H54 (cell line): Measurements from ENCODE around the gene BAHCC1.

Experiments
- DNase-seq: peaks from one replicate; pipeline ENCODE4 v3.0.0; 2011; ENCODE audit warnings: low spot score, mixed read lengths; ENCODE audit not compliant: insufficient read length
- FAIRE-seq: peaks from 3 replicates; lab custom pipeline; 2011; peaks lifted over from hg19 to GRCh38; lab: Jason Lieb, UNC
- POLR2A ChIP-seq: IDR thresholded peaks from 2 replicates; pipeline ENCODE4 v1.6.1; 2011; ENCODE audit warnings: low read depth, mild to moderate bottlenecking, low read length

BAHCC1 gene

GRCh38 chr17:81448442-81448841 is 53.2 kb downstream of the BAHCC1 start:
- no peak for DNase-seq
- TF ChIP-seq POLR2A, result no peak
- FAIRE-seq, result no peak

- no peak for FAIRE-seq
- DNase-seq, result no peak
- TF ChIP-seq POLR2A, result no peak
These were observed 53.7 kb downstream of the BAHCC1 start for GRCh38 chr17:81448950-81449349.

- DNase-seq, result no peak
- TF ChIP-seq POLR2A, result no peak
- FAIRE-seq, result no peak
These were observed 54.1 kb downstream of the BAHCC1 start for GRCh38 chr17:81449351-81449750.

- no peak for FAIRE-seq
- TF ChIP-seq POLR2A, result no peak
- DNase-seq, result no peak
These were observed 56.6 kb downstream of the BAHCC1 start for GRCh38 chr17:81451823-81452222.

GRCh38 chr17:81452551-81452950 is 57.3 kb downstream of the BAHCC1 start:
- DNase-seq, result no peak
- FAIRE-seq, result no peak
- no peak for TF ChIP-seq POLR2A

GRCh38 chr17:81453076-81453475 is 57.8 kb downstream of the BAHCC1 start:
- no peak for TF ChIP-seq POLR2A
- no peak for FAIRE-seq
- DNase-seq, result no peak

GRCh38 chr17:81453712-81454111 is 58.5 kb downstream of the BAHCC1 start:
- TF ChIP-seq POLR2A, result no peak
- no peak for FAIRE-seq
- no peak for DNase-seq

- DNase-seq (no peak), FAIRE-seq (no peak)
- TF ChIP-seq POLR2A, result no peak
These were observed 59.2 kb downstream of the BAHCC1 start for GRCh38 chr17:81454473-81454872.

GRCh38 chr17:81455387-81455786 is 60.1 kb downstream of the BAHCC1 start:
- TF ChIP-seq POLR2A, result no peak
- FAIRE-seq, result no peak

GRCh38 chr17:81456091-81456490 is 60.8 kb downstream of the BAHCC1 start:
- no peak for DNase-seq
- FAIRE-seq, result no peak
- no peak for TF ChIP-seq POLR2A

More at GRCh38 chr17:81455387-81455786, 60.1 kb downstream of the BAHCC1 start:
- no peak for DNase-seq

- DNase-seq, result no peak
- FAIRE-seq, result no peak
- TF ChIP-seq POLR2A, result no peak
These were observed 61.5 kb downstream of the BAHCC1 start for GRCh38 chr17:81456798-81457197.

- no peak for DNase-seq
- no peak for TF ChIP-seq POLR2A
- FAIRE-seq, result no peak
These were observed 62.1 kb downstream of the BAHCC1 start for GRCh38 chr17:81457401-81457800.

GRCh38 chr17:81457917-81458555 is 62.8 kb downstream of the BAHCC1 start:
- FAIRE-seq (no peak), DNase-seq (no peak)
- no peak for TF ChIP-seq POLR2A

- DNase-seq (no peak), FAIRE-seq (no peak)
These were observed 63.4 kb downstream of the BAHCC1 start for GRCh38 chr17:81458628-81459027.

GRCh38 chr17:81459224-81459623 is 64.0 kb downstream of the BAHCC1 start:
- FAIRE-seq, result no peak
- no peak for DNase-seq
- TF ChIP-seq POLR2A, result no peak

More at GRCh38 chr17:81458628-81459027, 63.4 kb downstream of the BAHCC1 start:
- no peak for TF ChIP-seq POLR2A
